HG03095 (cell line): ENCODE data around the gene CRPPA.
A peak's percentile ranks its signal among the peaks of the same experiment; 100 is the strongest.
"Not testable (repeated sequence)": the region's sequence is repeated elsewhere in the genome, so short reads cannot be mapped to it uniquely, and the experiment has no call there.

Experiments
- ATAC-seq: cut with Tn5 transposase; IDR thresholded peaks from one replicate; pipeline ENCODE4 v1.9.1; 2021; ENCODE audit warnings: moderate library complexity; ENCODE audit not compliant: unreplicated experiment

Gene CRPPA

DNA sequence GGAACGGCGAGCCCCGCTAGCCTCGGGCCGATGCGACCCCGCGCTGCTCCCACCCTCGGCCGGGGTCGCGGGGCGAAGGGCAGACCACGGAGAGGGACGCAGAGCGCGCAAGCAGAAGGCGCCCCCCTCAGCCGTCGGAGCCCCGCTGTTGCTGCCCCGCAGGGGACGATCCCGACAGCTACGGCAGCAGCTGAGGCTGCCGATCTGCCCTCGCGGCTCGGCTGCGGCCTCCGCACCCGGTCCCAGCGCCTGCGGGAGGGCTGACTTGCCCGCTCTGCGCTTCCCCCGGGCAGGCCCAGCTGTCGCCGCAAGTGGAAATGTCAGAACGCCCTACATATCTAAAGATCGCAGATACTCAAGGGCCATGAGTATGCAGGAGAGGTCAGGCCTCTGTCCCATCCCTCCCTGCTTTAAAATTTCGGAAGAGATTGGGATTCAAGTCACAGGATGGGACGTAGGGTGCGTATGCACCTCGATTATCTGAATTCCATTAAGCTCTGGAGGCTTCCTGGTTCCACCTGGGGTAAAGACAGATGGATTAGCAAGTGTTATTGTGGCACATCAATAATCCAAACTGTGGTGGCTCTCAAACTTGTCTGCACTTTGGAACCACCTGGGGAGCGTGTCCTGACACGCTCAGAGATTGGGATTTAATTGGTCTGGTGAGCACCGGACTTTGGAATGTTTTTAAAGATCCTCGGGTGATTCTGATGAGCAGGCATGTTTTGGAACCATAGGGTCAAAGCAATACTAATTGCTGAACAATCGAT lies at the start of gene CRPPA:
Gene CRPPA, minus strand, starts transcription at position 206 of the 770 bp plus-strand sequence. CDS start 216 bp downstream, outside the sequence.
- peak; percentile 35 for ATAC-seq

DNA sequence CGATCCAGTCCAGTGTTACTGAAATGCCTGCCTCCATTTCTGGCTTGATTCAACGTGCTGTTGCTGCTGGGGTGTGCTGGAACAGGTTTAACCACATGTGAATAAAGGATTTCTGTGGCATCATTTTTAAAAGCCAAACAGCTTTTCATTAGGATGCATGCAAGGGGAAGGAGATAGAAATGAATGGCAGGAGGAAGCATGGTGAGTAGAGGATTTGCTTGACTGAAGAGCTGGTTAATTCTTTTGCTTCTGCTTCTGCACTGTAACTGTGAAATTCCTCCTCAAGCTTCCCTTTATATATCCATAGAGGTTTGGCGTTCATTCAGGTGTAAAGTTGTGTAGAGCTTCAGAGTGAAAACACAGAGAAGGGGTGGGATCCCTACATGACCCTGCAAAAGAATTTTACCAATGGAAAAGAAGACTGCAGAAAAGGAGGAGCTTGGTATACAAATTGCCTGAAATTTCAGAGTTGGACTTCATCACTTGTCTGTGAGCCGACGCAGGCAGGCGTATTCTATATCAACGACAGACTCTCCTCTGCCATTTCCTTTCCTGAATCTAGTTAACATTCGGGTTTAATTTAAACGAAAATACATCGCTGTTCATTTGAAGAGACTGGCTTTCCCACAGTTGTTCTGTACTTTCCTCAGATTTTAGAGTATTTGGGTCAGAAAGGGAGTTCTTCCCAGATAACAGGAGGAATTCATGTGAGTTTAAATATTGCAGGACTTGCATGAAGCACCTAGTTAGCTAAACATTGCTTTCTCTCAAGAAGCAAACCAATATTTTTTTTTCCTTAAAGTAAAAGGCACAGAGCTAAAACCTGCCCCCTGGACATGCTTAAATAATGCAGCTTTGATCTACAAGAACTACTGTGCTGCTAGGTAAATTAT lies 44.4 kb upstream of the CRPPA start, which contains the start of gene SOSTDC1:
Gene SOSTDC1, minus strand, starts transcription at position 270 of the 893 bp plus-strand sequence. Its CDS starts 70 bp downstream, at position 200.
- ATAC-seq, result no peak

DNA sequence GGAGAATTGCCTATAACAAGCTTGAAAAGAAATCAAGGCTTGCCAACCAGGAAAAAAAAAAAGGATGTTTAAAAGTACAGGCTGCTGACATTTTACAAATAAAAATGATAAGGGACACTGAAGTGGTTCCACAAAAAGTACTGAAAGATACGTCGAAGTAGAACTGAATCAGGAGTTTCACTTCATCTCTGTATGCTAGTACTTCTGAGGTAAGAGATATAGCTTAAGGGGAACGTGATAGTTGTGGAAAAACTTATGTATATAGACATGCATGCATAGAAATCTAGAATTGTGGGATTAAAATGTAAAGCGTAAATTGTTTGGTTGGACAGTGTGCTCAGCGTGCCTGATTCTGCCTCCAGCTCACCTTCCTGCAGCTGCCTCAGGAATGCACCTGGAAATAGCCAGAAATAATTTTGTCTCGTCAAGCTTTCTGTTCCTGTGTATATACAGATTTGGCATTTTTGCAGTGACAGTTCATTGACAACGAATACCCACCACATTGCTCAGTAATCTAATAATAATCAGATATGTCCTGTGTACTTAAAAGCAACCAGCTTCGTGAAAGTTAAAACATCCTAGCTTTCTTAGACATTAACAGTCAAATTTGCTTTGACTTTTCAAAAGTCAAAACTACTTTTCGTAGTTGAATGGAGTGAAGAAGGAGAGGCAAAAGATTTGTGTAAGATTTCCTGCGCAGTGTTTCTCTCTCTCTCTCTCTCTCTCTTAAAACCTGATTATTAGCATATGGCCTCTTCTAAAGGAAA lies 42.8 kb upstream of the CRPPA start:
- ATAC-seq, result no peak

DNA sequence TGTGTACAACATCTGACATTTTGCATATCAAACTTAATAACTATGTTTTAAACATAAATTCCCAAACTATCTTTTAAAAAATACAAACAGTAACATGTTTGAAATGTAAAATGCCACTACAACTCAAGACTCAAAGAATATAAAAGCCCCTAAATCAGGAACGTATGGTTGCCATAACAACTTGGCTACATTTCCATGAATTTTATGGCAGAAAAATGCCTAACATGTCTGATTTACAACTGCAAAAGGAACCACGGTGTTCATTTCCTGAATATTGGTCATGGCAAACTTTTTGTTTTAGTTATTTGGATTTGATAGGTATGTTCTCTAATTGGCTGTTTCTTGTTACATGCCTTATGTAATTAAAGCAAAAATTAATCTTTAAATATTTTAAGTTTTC lies 42.2 kb upstream of the CRPPA start:
- no peak for ATAC-seq

DNA sequence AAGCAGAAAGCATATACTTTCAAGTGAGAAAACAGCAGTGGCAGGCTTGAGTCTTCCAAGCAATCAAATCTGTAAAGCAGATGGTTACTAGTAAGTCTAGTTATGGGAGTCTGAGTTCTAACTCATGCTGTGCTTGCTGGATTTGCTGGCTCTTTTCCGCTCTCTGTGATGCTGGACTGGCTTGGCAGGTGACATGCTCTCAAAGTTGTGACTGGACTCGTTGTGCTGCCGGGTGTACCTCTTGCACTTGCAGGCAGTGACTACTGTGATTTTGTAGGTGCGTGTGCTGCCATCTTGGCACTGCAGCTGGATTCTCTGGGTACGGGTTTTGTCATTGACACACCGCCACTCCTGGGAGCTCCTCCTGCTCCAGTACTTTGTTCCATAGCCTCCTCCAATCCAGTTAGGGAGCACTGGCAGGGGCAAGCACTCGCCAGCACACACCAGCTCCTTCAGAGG lies 41.1 kb upstream of the CRPPA start:
- ATAC-seq, result no peak

DNA sequence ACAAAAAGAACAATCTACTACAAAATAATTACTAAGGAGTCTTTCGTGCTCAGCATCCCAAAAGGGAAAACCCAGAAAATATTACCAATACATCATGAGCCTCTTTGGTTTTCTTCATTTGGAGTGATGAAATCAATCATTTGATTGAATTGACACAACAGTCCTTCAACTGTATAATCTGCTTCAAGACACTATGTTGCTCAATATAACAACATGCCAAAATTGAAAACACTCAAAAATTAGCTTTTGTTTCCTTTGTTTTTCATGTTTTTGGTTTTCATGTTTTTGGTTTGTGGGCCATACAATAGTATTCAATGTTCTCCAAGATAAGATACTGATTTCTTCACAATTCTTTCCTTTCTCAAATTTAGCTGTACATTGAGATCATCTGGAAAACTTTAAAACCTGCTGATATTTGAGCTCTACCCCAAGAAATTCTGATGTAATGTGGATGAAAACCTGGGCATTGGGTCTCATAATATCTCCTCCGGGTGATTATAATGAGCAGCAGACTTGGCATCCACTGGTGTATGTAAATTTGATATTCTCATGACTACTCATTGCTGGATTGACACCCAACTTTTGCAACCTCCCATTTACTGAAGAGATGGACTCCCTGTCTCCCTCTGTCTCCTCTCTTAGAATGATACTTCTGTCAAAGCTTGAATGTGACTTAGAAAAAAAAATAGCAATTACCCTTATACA lies 39.6 kb upstream of the CRPPA start:
- no peak for ATAC-seq

DNA sequence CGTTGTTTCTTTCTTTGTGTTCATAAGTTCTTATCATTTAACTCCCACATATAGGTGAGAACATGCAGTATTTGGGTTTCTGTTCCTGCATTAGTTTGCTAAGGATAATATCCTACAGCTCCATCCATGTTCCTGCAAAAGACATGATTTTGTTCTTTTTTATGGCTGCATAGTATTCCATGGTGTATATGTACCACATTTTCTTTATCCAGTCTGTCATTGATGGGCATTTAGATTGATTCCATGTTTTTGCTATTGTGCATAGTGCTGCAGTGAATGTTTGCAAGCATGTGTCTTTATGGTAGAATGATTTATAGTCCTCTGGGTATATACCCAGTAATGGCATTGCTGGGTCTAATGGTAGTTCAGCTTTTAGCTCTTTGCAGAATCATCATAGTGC lies 35.0 kb upstream of the CRPPA start:
- not testable (repeated sequence) for ATAC-seq

DNA sequence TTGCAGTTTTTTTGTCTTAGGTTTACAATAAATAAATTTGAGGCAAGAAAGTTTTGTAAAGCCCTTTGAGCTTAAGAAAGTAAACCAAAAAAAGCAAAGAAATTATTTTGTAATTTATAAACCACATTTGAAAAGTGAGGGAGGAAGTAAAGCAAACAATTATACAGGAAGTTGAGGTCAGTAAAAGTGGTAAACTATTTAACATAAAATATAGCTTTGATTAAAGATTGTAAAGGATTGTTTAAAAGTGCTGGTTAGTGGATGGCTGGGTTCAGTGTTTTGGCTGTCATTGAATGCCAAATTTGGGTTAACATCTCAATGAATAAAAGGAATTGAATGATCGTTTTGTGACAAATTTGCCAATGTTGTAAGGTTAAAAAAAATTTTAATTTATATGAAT lies 34.3 kb upstream of the CRPPA start:
- ATAC-seq, result no peak

DNA sequence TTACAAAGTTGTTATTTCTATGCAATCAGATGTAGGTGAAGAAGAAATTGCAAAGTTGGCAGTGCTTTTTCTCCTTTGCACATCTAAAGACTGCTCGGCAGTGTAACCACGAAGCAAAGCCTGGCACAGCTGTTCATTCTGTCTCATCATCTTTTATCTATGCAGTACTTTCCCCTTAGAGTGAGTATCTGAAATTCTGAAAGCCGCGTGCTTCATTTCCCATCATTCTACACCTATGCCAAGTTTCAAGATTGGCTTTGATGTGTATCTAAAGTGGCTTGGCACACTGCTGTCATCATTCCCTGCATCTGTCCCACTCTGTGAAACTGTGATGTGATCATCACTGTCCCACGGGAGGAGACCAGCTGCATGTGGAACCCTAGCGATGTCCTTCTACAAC lies 29.0 kb upstream of the CRPPA start:
- ATAC-seq, result no peak

DNA sequence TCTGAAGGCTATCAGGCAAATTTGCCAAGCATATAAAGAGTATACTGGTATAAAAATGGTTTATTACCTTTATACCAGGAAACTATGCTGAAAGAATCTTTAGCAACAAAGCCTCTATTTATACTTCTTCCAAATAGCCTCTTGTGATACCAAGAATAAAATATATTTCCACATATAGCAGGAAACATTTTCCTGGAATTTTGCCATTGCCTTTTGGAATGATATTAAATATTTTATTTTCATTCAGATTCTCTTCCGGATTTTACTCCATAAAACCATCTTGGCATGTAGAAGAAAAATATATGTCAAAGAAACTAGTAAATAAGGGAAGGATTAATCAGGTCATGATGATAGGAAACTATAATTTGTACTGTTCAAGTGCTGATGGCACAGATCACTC lies 26.5 kb upstream of the CRPPA start:
- no peak for ATAC-seq

DNA sequence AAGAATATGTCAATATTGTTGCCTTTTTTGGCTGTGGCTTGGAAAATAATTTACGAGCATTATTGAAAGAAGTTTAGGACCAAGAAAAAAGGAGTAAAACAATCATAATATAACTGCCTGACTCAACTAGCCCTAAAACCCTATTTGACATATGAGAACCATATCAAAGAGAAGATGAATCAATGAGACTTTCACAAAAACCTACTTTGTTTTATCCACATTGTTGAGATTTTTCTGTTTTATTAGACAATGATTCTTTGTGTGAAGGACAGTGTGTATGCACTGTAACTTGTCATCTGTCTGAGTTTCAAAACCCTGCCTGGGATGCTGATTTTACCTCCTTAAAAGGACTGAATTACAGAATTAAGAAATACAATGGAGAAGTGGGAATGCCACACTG lies 25.2 kb upstream of the CRPPA start:
- ATAC-seq, result no peak

DNA sequence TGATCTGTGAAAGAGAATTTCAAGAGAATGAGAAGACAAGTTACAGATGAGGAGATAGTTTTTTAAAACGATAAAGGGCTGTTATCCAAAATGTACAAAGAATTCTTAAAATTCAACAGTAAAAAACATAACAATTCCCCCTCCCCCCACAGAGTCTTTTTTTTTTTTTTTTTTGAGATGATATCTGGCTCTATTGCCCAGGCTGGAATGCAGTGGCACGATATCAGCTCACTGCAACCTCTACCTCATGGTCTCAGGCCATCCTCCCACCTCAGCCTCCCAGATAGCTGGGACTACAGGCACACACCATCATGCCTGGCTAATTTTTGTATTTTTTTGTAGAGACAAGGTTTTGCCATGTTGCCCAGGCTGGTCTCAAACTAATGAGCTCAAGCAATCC lies 22.5 kb upstream of the CRPPA start:
- not testable (repeated sequence) for ATAC-seq

DNA sequence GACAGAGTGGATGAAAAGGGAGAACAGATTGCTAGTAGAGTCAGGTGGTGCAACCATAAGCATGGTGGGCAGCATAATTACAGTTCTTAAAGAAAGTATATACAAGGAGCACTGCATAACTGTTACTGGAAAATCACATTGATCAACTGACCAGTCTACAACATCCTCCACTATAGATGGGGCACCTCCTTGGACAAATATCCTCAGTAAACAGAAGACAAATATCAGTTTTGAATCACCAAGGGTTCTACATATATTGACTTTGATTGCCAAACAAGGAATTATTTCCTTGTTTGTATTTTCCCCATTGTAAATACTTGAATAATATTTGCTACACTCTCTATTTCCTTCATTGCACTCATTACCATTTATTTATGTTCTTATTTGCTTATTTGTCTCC lies 17.6 kb upstream of the CRPPA start:
- no peak for ATAC-seq

DNA sequence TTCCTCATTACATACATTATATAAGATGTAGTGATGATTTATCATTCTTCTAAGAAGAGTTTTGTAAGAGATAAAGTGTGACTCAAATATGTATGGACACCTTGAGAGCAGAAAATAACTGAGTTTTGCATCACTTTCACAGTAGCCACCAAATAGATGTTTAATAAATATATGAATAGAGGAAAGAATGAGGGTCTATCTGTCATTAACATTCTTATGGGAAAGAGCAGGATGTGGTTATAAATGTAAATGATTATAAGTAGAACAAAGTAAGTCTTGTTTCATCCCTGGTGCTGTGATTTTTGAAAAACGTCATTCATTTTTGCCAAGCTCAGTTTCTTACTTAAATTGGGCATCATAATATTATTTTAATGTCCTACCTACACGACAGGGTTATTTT lies 15.0 kb upstream of the CRPPA start:
- no peak for ATAC-seq

DNA sequence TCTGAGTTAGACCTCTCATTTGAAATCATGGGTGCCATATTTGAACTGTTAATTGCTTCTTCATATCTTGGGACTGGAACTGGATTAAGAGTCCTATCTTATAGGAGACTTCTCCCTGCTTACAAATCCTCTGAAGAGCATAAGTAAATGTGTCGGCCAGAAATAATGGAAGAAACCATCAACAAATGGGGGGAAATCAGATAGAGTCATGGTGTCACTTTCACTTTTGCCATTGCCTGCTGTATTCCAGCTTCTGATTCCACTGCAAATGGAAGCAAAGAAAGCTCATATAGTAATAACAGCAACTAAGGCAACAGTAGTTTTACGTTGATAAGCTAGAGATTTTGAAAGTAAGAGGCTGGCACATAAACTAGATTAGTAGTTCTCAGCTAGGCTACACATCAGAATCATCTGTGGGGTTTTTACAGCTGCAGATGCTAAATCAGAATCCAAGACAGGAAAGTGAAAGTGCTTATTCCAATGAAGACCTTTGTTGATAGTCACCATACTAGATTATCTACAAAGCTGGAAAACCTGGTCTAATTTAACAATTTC lies 12.3 kb upstream of the CRPPA start:
- ATAC-seq, result no peak

DNA sequence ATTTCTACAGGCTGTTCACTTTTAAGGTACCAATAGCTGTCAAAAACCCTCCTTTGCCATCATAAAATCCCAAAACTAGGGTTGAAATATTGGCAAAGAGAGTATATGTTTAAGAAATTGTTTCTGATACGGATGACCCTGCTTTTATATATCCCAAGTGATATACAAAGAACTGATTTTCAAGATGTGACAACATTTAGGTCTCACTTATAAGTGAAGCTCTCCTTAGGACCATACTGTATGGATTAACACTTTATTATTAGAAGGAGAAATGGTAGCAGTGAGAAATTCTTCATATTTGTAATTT lies 11.0 kb upstream of the CRPPA start:
- ATAC-seq, result no peak

DNA sequence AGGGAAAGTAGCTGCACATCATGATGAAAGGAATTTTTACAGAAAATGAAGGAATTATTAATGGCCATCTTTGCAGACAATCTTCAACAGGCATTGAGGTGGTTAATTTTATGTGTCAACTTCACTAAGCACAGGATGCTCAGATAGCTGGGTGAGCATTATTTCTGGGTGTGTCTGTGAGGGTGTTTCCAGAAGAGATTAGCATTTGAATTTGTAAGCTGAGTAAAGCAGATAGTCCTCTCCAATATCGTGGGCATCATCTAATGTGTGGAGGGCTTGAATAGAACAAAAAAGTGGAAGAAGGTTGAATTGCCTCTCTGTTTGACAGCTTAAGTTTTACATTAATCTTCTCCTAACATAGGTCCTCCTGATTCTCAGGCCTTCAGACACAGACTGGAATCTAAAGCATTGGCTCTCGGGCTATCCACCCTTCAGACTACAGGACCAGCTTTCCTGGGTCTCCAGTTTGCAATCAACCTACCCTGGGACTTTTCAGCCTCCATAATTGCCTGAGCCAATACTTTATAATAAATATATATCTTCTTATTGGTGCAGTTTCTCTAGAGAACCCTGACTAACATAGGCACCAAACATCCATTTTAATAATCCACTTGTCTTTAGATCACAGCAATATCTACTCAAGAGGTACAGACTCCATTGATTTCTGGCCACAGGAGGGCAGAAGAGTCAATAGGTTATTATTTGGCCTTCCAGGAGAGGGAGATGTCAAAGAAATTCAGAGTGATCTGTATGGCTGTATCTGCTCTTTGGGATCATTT lies 10.5 kb upstream of the CRPPA start:
- no peak for ATAC-seq

DNA sequence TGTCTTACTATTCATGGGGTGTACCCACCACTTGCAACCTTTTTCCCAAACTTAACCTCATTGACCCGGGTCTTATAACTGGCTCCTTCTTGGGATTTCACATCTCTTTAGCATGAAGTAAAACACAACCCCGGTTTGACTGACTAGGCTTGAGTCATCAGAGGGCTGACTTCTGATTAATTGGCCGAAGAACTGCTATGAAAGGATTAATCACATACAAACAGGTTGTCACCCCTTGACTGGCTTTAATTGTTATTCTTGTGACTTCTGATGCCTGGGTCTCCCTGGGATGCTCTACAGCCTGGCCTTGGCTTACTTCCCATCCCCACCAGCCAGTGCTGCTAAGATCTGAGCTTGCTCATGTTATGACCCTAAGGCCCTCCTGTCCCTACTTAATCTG lies 8.8 kb upstream of the CRPPA start:
- no peak for ATAC-seq

DNA sequence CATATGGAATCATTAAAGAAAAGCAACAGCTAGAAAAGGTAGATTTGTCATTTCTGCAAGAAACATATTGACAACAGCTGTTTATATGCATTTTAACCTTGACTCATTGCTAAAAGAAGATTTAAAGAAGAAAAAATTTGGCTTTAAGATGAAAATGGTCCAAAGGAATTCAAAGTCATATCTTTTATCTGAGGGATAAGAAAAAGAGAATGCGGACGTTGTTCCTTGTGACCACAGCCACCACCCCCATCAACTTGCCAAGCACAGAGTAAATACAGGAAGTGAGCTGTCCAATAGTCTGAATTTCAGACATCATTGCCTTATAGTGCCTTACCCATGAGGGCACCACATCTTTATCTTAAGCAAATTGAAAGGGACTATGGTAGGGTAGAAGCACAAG lies 7.3 kb upstream of the CRPPA start:
- no peak for ATAC-seq

DNA sequence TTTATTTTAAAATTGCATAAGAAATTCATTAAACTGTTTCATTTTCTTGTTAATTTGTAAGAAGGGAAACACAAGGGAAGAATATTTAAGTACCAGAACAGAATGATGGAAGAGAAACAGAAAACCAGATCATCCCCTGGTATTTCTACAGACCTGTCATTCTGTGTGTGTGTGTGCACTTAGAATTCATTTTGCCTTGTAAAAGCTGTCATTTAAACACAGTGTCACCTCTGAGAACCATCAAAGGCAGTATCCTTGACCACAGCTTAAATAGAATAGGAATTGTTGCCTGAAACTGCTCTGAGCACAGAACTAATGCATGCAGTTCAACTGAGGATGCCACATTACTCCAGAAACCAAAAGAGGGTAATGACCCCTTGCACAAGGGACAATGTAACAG lies 6.8 kb upstream of the CRPPA start:
- no peak for ATAC-seq
